H1 (cell line): ENCODE measurements around the gene CHCHD6. TPM values are rescaled to one million over a fixed set of nuclear protein-coding genes. Genes with fewer than 3 reads are reported as not detected.

Source experiments
- CTCF ChIA-PET: fragments of 300-600 bp; sonication (Branson Sonifier 250); formaldehyde crosslinking; loops from one replicate; lab custom pipeline; 2021; ENCODE audit not compliant: partially characterized antibody; lab: Charles Lee
- POLR2A ChIA-PET: fragments of 300-600 bp; sonication (Branson Sonifier 250); formaldehyde crosslinking; loops from one replicate; lab custom pipeline; 2021; ENCODE audit warnings: inconsistent platforms; ENCODE audit not compliant: partially characterized antibody; lab: Charles Lee
- DNase-seq, 2 experiments: peaks; one replicate each; pipeline versions ENCODE4 v3.0.0 to v3.0.0-alpha.2; 2010 to 2022; ENCODE audit warnings: low spot score in 2 of 2, low read depth in 1 of 2, mixed read lengths in 1 of 2
- FAIRE-seq: peaks from 2 replicates; lab custom pipeline; 2011; peaks lifted over from hg19 to GRCh38; lab: Jason Lieb, UNC
- H2AFZ ChIP-seq: 2 replicates; pipeline ENCODE4 v1.8.1; 2012; ENCODE audit warnings: low read length, inconsistent platforms
- H2AK5ac ChIP-seq: 2 replicates; pipeline ENCODE4 v1.6.1; 2013; ENCODE audit warnings: low read depth, low read length
- H2BK120ac ChIP-seq: replicated peaks from 2 replicates; pipeline ENCODE3; 2013; ENCODE audit warnings: low read depth, low read length, inconsistent platforms
- H2BK12ac ChIP-seq: 2 replicates; pipeline ENCODE4 v1.6.1; 2013; ENCODE audit warnings: low read depth, low read length
- H2BK15ac ChIP-seq: 2 replicates; pipeline ENCODE4 v1.6.1; 2013; ENCODE audit warnings: low read length
- H2BK20ac ChIP-seq: 2 replicates; pipeline ENCODE4 v1.6.1; 2013; ENCODE audit warnings: low read length
- H2BK5ac ChIP-seq: 2 replicates; pipeline ENCODE4 v1.6.1; 2013; ENCODE audit warnings: low read depth, low read length
- H3K14ac ChIP-seq: 2 replicates; pipeline ENCODE4 v1.6.1; 2013; ENCODE audit warnings: inconsistent platforms; ENCODE audit not compliant: insufficient read length
- H3K18ac ChIP-seq: 2 replicates; pipeline ENCODE4 v1.6.1; 2013; ENCODE audit warnings: low read length; ENCODE audit errors: extremely low read depth
- H3K23ac ChIP-seq: 2 replicates; pipeline ENCODE4 v1.6.1; 2013; ENCODE audit warnings: inconsistent platforms; ENCODE audit not compliant: insufficient read length
- H3K23me2 ChIP-seq: 2 replicates; pipeline ENCODE4 v1.6.1; 2013; ENCODE audit warnings: low read depth, low read length
- H3K27ac ChIP-seq: 2 replicates; pipeline ENCODE4 v1.6.1; 2011; ENCODE audit warnings: low read depth, low read length, inconsistent platforms
- H3K27me3 ChIP-seq, 4 experiments: replicated peaks in 1 of 4; 1 replicate in 1 of 4; 2 replicates in 3 of 4; pipeline versions ENCODE4 v1.6.1 to v1.8.1; 2011 to 2013; ENCODE audit warnings: low read length in 3 of 4, mild to moderate bottlenecking in 3 of 4, inconsistent platforms in 2 of 4, mixed read lengths in 2 of 4, moderate library complexity in 1 of 4; ENCODE audit not compliant: control insufficient read depth in 3 of 4, insufficient read depth in 3 of 4; ENCODE audit errors: extremely low read depth in 1 of 4
- H3K36me3 ChIP-seq, 4 experiments: 2 replicates each; pipeline versions ENCODE4 v1.6.1 to v1.8.1; 2011 to 2013; ENCODE audit warnings: mild to moderate bottlenecking in 4 of 4, low read length in 3 of 4, moderate library complexity in 2 of 4, control low read depth in 1 of 4, inconsistent platforms in 1 of 4; ENCODE audit not compliant: insufficient read depth in 4 of 4, control insufficient read depth in 2 of 4
- H3K4ac ChIP-seq: replicated peaks from 2 replicates; pipeline ENCODE3; 2013; ENCODE audit warnings: low read length, low read depth, mixed read lengths, inconsistent platforms; ENCODE audit not compliant: insufficient read length
- H3K4me1 ChIP-seq, 4 experiments: replicated peaks in 1 of 4; 1 replicate in 1 of 4; 2 replicates in 3 of 4; pipeline versions ENCODE4 v1.6.1 to v1.8.1; 2011 to 2013; ENCODE audit warnings: low read length in 3 of 4, inconsistent platforms in 2 of 4, mixed read lengths in 1 of 4; ENCODE audit not compliant: insufficient read depth in 4 of 4, control insufficient read depth in 3 of 4
- H3K4me2 ChIP-seq, 2 experiments: 2 replicates each; pipeline versions ENCODE4 v1.6.1 to v1.8.1; 2011 to 2013; ENCODE audit warnings: low read depth in 2 of 2, low read length in 2 of 2, control low read depth in 1 of 2, inconsistent platforms in 1 of 2, mild to moderate bottlenecking in 1 of 2; ENCODE audit not compliant: insufficient read depth in 1 of 2
- H3K4me3 ChIP-seq, 4 experiments: fragments of 200-600, 300-600 bp in 1 of 4; sonication (generic), shearing (Covaris generic), sonication (Bioruptor Twin) in 1 of 4; 2 replicates each; pipeline versions ENCODE4 v1.5.1 to v1.8.1; 2011 to 2016; ENCODE audit warnings: low read length in 4 of 4, low read depth in 3 of 4, control low read depth in 2 of 4, inconsistent platforms in 2 of 4, mild to moderate bottlenecking in 2 of 4, mixed read lengths in 1 of 4, moderate library complexity in 1 of 4; ENCODE audit not compliant: insufficient read depth in 2 of 4; ENCODE audit errors: extremely low read depth in 1 of 4
- H3K56ac ChIP-seq: replicated peaks from 2 replicates; pipeline ENCODE3; 2013; ENCODE audit warnings: low read depth, mild to moderate bottlenecking, mixed read lengths, low read length, inconsistent platforms; ENCODE audit not compliant: insufficient read length
- H3K79me1 ChIP-seq: 2 replicates; pipeline ENCODE4 v1.6.1; 2013; ENCODE audit warnings: low read depth, low read length, control low read depth
- H3K79me2 ChIP-seq, 2 experiments: 2 replicates each; pipeline versions ENCODE4 v1.6.1 to v1.8.1; 2012 to 2013; ENCODE audit warnings: low read length in 2 of 2, mild to moderate bottlenecking in 2 of 2, inconsistent platforms in 1 of 2; ENCODE audit not compliant: insufficient read depth in 2 of 2, control insufficient read depth in 1 of 2
- H3K9ac ChIP-seq, 4 experiments: replicated peaks in 1 of 4; 1 replicate in 1 of 4; 2 replicates in 3 of 4; pipeline versions ENCODE4 v1.6.1 to v1.8.1; 2011 to 2013; ENCODE audit warnings: low read depth in 3 of 4, low read length in 3 of 4, control low read depth in 2 of 4, mild to moderate bottlenecking in 2 of 4, moderate library complexity in 2 of 4, inconsistent platforms in 1 of 4; ENCODE audit errors: extremely low read depth in 1 of 4
- H3K9me3 ChIP-seq, 2 experiments: 2 replicates each; pipeline versions ENCODE4 v1.6.1 to v1.8.1; 2012 to 2013; ENCODE audit warnings: mild to moderate bottlenecking in 2 of 2, moderate library complexity in 2 of 2, control low read depth in 1 of 2, inconsistent platforms in 1 of 2, low read depth in 1 of 2, low read length in 1 of 2, mixed read lengths in 1 of 2; ENCODE audit not compliant: insufficient read depth in 2 of 2
- H4K20me1 ChIP-seq, 2 experiments: replicated peaks in 1 of 2; 2 replicates each; pipeline versions ENCODE3 to v1.8.1; 2011 to 2013; ENCODE audit warnings: inconsistent platforms in 2 of 2, low read length in 2 of 2, mild to moderate bottlenecking in 1 of 2; ENCODE audit not compliant: insufficient read depth in 2 of 2, control insufficient read depth in 1 of 2
- H4K5ac ChIP-seq: 2 replicates; pipeline ENCODE4 v1.6.1; 2013; ENCODE audit warnings: low read length, low read depth, mixed read lengths, inconsistent platforms; ENCODE audit not compliant: insufficient read length
- H4K8ac ChIP-seq: 2 replicates; pipeline ENCODE4 v1.8.0; 2013; ENCODE audit warnings: mild to moderate bottlenecking, moderate library complexity, low read length, inconsistent platforms; ENCODE audit not compliant: insufficient read depth; ENCODE audit errors: extremely low read depth
- H4K91ac ChIP-seq: replicated peaks from 2 replicates; pipeline ENCODE3; 2013; ENCODE audit warnings: low read length, mixed read lengths, inconsistent platforms; ENCODE audit not compliant: insufficient read length
- BRCA1 ChIP-seq: IDR thresholded peaks from 2 replicates; pipeline ENCODE4 v1.6.1; 2012; ENCODE audit warnings: low read depth, low read length, improper control_type of control experiment
- CHD2 ChIP-seq: IDR thresholded peaks from 2 replicates; pipeline ENCODE4 v1.6.1; 2012; ENCODE audit warnings: low read length, improper control_type of control experiment
- EGR1 ChIP-seq: IDR thresholded peaks from 2 replicates; pipeline ENCODE4 v1.6.1; 2011; ENCODE audit warnings: low read depth, low read length, borderline replicate concordance
- EP300 ChIP-seq, 2 experiments: IDR thresholded peaks; 1 replicate in 1 of 2; 2 replicates in 1 of 2; pipeline ENCODE4 v1.6.1; 2011 to 2012; ENCODE audit warnings: low read depth in 2 of 2, low read length in 2 of 2, mild to moderate bottlenecking in 2 of 2, borderline replicate concordance in 1 of 2, inconsistent platforms in 1 of 2, moderate library complexity in 1 of 2
- FOSL1 ChIP-seq: IDR thresholded peaks from 2 replicates; pipeline ENCODE4 v1.6.1; 2011; ENCODE audit warnings: mild to moderate bottlenecking, low read depth, low read length, moderate library complexity; ENCODE audit not compliant: insufficient read depth
- HDAC2 ChIP-seq, 2 experiments: fragments of 300-600 bp in 1 of 2; sonication (generic) in 1 of 2; IDR thresholded peaks; 2 replicates each; pipeline ENCODE4 v1.6.1; 2011 to 2012; ENCODE audit warnings: low read depth in 2 of 2, low read length in 2 of 2, mild to moderate bottlenecking in 2 of 2, moderate library complexity in 2 of 2, borderline replicate concordance in 1 of 2, inconsistent platforms in 1 of 2
- JUN ChIP-seq: IDR thresholded peaks from 2 replicates; pipeline ENCODE4 v1.6.1; 2011; ENCODE audit warnings: low read depth, mild to moderate bottlenecking, improper control_type of control experiment, low read length
- KDM4A ChIP-seq: IDR thresholded peaks from one replicate; pipeline ENCODE4 v1.7.1; 2012; ENCODE audit warnings: low read depth, mild to moderate bottlenecking, moderate library complexity, low read length, inconsistent platforms; ENCODE audit not compliant: severe bottlenecking
- TAF1 ChIP-seq: IDR thresholded peaks from 2 replicates; pipeline ENCODE4 v1.6.1; 2011; ENCODE audit warnings: mild to moderate bottlenecking, low read depth, low read length
- TAF7 ChIP-seq: optimal IDR thresholded peaks from 2 replicates; pipeline ENCODE3; 2011; ENCODE audit warnings: low read depth, mild to moderate bottlenecking, inconsistent platforms, low read length, moderate library complexity, borderline replicate concordance
- ZNF274 ChIP-seq: IDR thresholded peaks from 2 replicates; pipeline ENCODE4 v1.7.0; 2012; ENCODE audit warnings: low read length, borderline replicate concordance; ENCODE audit errors: extremely low read depth
- WGBS, 2 experiments: shearing (Covaris generic) in 1 of 2; methylation state at CpG; one replicate each; pipeline versions ENCODE4 v1.1.6 to v1.1.7; 2013 to 2015; ENCODE audit warnings: low lambda C conversion rate in 2 of 2, mixed read lengths in 2 of 2, inconsistent platforms in 1 of 2, low coverage in 1 of 2, missing lambda C conversion rate in 1 of 2; ENCODE audit not compliant: insufficient replicate concordance in 2 of 2, insufficient coverage in 1 of 2, insufficient read length in 1 of 2; ENCODE audit errors: extremely low coverage in 1 of 2, missing lambda C conversion rate in 1 of 2; 5-methylcytosine and 5-hydroxymethylcytosine counted together
- polyA plus RNA-seq, 7 experiments: library from polyadenylated mRNA; depleted of rRNA in 3 of 7; stranded (reverse) in 5 of 7; unstranded in 2 of 7; fragments of >200 nt in 5 of 7; fragments of 200-250 nt in 2 of 7; gene quantifications; 1 replicate in 5 of 7; 2 replicates in 1 of 7; 4 replicates in 1 of 7; pipeline versions ENCODE4 v1.2.1 to v1.2.3, GENCODE V29; 2011 to 2013; ENCODE audit warnings: missing spikeins in 2 of 7, mixed read lengths in 2 of 7
- total RNA-seq: library from RNA; stranded (reverse); fragmentation: NEBNext Ultra II Directional; extraction: Animal tissue kit (Norgen Biotek cat#: 25700); gene quantifications from 2 replicates; pipeline ENCODE4 v1.2.1, GENCODE V29; 2021

Gene CHCHD6
- total and polyA plus RNA-seq, 2 of the 8 experiments (the other 6 are each of a cell fraction or from before 2014, with no cell fraction given) = 32.4 to 37.6 TPM

DNA sequence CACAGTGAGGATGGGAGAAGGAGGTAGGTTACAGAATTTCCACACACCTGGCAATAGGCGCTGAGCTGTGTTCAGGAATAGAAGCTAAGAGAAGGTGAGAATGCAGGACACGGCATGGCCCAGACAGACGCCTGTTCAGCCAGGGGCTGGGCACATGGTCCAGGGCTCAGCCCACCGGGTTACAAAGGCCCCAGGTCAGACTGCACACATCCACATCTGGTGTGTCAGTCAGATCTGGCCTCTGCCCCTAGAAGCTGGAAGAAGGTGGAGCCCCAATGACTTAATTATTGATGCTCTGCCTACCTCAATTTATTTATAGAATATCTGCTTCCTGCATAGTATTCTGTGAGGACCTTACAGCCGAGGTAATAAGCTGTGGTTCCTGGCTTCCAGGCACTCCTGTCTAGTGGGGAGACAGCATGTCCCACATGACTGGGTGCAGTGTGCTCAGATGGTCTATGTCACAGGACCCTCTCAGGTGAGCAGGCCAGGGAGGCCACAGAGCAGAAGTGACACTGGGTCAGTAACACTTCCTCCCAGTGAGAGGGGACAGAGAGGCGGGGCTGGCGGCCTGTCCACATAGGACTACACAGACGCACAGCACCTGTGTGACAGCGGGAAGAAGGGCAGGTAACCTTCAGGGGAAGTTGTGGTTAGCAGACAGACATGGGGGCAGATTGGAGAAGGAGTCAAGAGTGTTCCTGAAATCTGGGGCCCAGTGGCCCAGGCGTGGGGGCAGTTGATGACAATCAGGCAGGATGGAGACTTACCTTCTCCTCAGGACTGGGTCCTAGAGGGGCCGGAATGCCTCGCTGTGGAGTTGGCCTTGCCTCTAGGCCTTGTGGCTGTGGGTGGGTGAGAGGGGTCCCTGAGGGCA is 240.3 kb downstream of the CHCHD6 start:
- no peaks in the 10 kb centered on the region for H3K79me1 ChIP-seq
- no peak overlapping the region for H4K91ac ChIP-seq
- H4K5ac ChIP-seq = no peak overlapping the region
- H3K27me3 ChIP-seq = no peaks in the 10 kb centered on the region
- no peak overlapping the region for H2BK5ac ChIP-seq
- H2BK12ac ChIP-seq = no peak overlapping the region
- no peaks in the 10 kb centered on the region for H3K79me2 ChIP-seq
- H3K4me1 ChIP-seq = no peaks in the 10 kb centered on the region
- no peak overlapping the region for H3K4me3 ChIP-seq
- H3K56ac ChIP-seq = no peak overlapping the region
- no peak overlapping the region for H2AFZ ChIP-seq
- H2BK15ac ChIP-seq = no peak overlapping the region
- 91% methylated on average over 12 of the region's 12 CpGs; no CpG with 5 or more reads in 1 of the 2 experiments for WGBS, 2 experiments
- no peaks in the 10 kb centered on the region for H3K23me2 ChIP-seq
- no peak overlapping the region for H3K23ac ChIP-seq
- H3K4me2 ChIP-seq = no peak overlapping the region
- H3K14ac ChIP-seq = no peak overlapping the region
- no peak overlapping the region for H2BK120ac ChIP-seq
- H3K9ac ChIP-seq = no peak overlapping the region
- H3K27ac ChIP-seq = no peak overlapping the region
- H3K36me3 ChIP-seq = no peaks in the 10 kb centered on the region
- no peak overlapping the region for H2AK5ac ChIP-seq
- ChIA-PET POLR2A (no interaction called here), CTCF (interaction anchor here (0.7 to 5.0 kb wide), 13 partner anchors 15 to 1785 kb away, joined by 3 to 23 read pairs (median 3); no protein-coding TSS in a partner anchor)
- no peaks in the 10 kb centered on the region for H3K9me3 ChIP-seq
- H3K18ac ChIP-seq = no peak overlapping the region
- peaks cover 0 to 2% of the 10 kb centered on the region in 2 experiments for H4K20me1 ChIP-seq
- H2BK20ac ChIP-seq = no peak overlapping the region
- FAIRE-seq (no peak), DNase-seq (no peak)
- no peak overlapping the region for H3K4ac ChIP-seq
- no peak overlapping the region for H4K8ac ChIP-seq
- TF ChIP-seq TAF7 (no peak), EGR1 (no peak), BRCA1 (no peak), HDAC2 (IDR thresholded peaks at IDR 0.05; ENCODE audit: borderline replicate concordance in 1 of 2, low read depth in 2 of 2, low read length in 2 of 2) (no peak), KDM4A (no peak), EP300 (IDR thresholded peaks at IDR 0.05; ENCODE audit: borderline replicate concordance in 1 of 2, low read depth in 2 of 2, low read length in 2 of 2) (no peak), JUN (no peak), TAF1 (no peak), FOSL1 (no peak), ZNF274 (no peak), CHD2 (no peak)
